NCI-H1930 (cell line): Measurements from ENCODE around the gene C9orf57.
"Not testable (repeated sequence)": the region's sequence is repeated elsewhere in the genome, so short reads cannot be mapped to it uniquely, and the experiment has no call there.

Experiments
- DNase-seq, 2 experiments: peaks; one replicate each; lab custom pipeline; 2025; lab: John Stamatoyannopoulos, UW

C9orf57 gene

GRCh38 chr9:72023596-72023995 is 36.8 kb downstream of the C9orf57 start:
- DNase-seq = no peak

- DNase-seq = no peak
Observed at GRCh38 chr9:72022841-72023240, 37.6 kb downstream of the C9orf57 start.

- no peak for DNase-seq
Observed at GRCh38 chr9:72013292-72013760, 47.1 kb downstream of the C9orf57 start.

GRCh38 chr9:72012646-72013045 is 47.8 kb downstream of the C9orf57 start:
- no peak for DNase-seq

GRCh38 chr9:72007726-72008125 is 52.7 kb downstream of the C9orf57 start:
- not testable (repeated sequence) for DNase-seq

GRCh38 chr9:72006501-72006900 is 53.9 kb downstream of the C9orf57 start:
- DNase-seq = no peak

GRCh38 chr9:72005451-72005850 is 55.0 kb downstream of the C9orf57 start:
- DNase-seq = no peak
